Activated CD8-positive, alpha-beta memory T cell treated with anti-CD3 and anti-CD28 coated beads, Interleukin-2, amount 50 U/mL, for 1 hour (primary cell): ENCODE results near the gene SCN1B.
"Not testable (repeated sequence)": the region's sequence is repeated elsewhere in the genome, so short reads cannot be mapped to it uniquely, and the experiment has no call there.

ENCODE experiments used
- DNase-seq: peaks from one replicate; pipeline ENCODE4 v3.0.0-alpha.2; 2020; ENCODE audit errors: extremely low read depth

The SCN1B gene

GRCh38 chr19:35000647-35001501 lies 29.4 kb upstream of the SCN1B start:
- peak; percentile 62 for DNase-seq

- DNase-seq: no peak
These were observed 28.2 kb upstream of the SCN1B start for GRCh38 chr19:35002037-35002535.

GRCh38 chr19:35004517-35005255 lies 25.6 kb upstream of the SCN1B start:
- no peak for DNase-seq

GRCh38 chr19:35005256-35005977 lies 24.9 kb upstream of the SCN1B start:
- DNase-seq: no peak

- DNase-seq: not testable (repeated sequence)
These were observed 24.3 kb upstream of the SCN1B start for GRCh38 chr19:35006007-35006341.

GRCh38 chr19:35006342-35006998 lies 23.8 kb upstream of the SCN1B start:
- no peak for DNase-seq

GRCh38 chr19:35006999-35007365 lies 23.3 kb upstream of the SCN1B start:
- DNase-seq: no peak

- DNase-seq: not testable (repeated sequence)
These were observed 22.8 kb upstream of the SCN1B start for GRCh38 chr19:35007427-35007826.

GRCh38 chr19:35008891-35009341 lies 21.4 kb upstream of the SCN1B start:
- DNase-seq: no peak

- no peak for DNase-seq
These were observed 20.6 kb upstream of the SCN1B start for GRCh38 chr19:35009424-35010415.

GRCh38 chr19:35011091-35011689 lies 19.1 kb upstream of the SCN1B start:
- DNase-seq: no peak

GRCh38 chr19:35011737-35012682 lies 18.3 kb upstream of the SCN1B start:
- no peak for DNase-seq

- peak; percentile 55 for DNase-seq
These were observed 17.0 kb upstream of the SCN1B start for GRCh38 chr19:35013041-35013819.

GRCh38 chr19:35013820-35014754 lies 16.2 kb upstream of the SCN1B start:
- DNase-seq: no peak

GRCh38 chr19:35014774-35015173 lies 15.5 kb upstream of the SCN1B start:
- DNase-seq: not testable (repeated sequence)

GRCh38 chr19:35015270-35015953 lies 14.9 kb upstream of the SCN1B start:
- no peak for DNase-seq
